IMR-90 (cell line): ENCODE results near the gene LIMCH1. TPM values are rescaled to one million over a fixed set of nuclear protein-coding genes. Genes with fewer than 3 reads are reported as not detected.

Experiments used
- ATAC-seq: fragments of 200-7000 bp; cut with Tn5 transposase; 2 replicates; pipeline ENCODE4 v1.9.1; 2020; ENCODE audit warnings: low read depth, mild to moderate bottlenecking, moderate library complexity
- BruUV-seq: library from RNA; stranded (reverse); fragments of 400-500 nt; replicated peaks from 2 replicates; lab custom pipeline; 2021; lab: Mats Ljungman, UMichigan
- CTCF ChIA-PET: fragments of 300-600 bp; formaldehyde crosslinking; extraction: SDS; loops from one replicate; lab custom pipeline; 2021; ENCODE audit warnings: antibody characterized with exemption; lab: Yijun Ruan, JAX
- POLR2A ChIA-PET: fragments of 300-600 bp; sonication (Branson Sonifier 250); formaldehyde crosslinking; loops from one replicate; lab custom pipeline; 2022; ENCODE audit warnings: antibody characterized with exemption; ENCODE audit not compliant: unreplicated experiment; lab: Charles Lee
- DNase-seq: peaks from one replicate; pipeline ENCODE4 v3.0.0; 2013
- H2AFZ ChIP-seq: replicated peaks from 2 replicates; pipeline ENCODE3; 2013; ENCODE audit warnings: low read length, mild to moderate bottlenecking; ENCODE audit not compliant: poor library complexity
- H2AK5ac ChIP-seq: 2 replicates; pipeline ENCODE4 v1.6.1; 2013; ENCODE audit warnings: low read depth, low read length, inconsistent platforms
- H2AK9ac ChIP-seq: replicated peaks from 2 replicates; pipeline ENCODE3; 2013; ENCODE audit warnings: mild to moderate bottlenecking, low read depth, low read length, moderate library complexity; ENCODE audit not compliant: poor library complexity
- H2BK120ac ChIP-seq: 2 replicates; pipeline ENCODE4 v1.6.1; 2013; ENCODE audit warnings: low read depth, low read length, inconsistent platforms
- H2BK15ac ChIP-seq: 3 replicates; pipeline ENCODE4 v1.6.1; 2013; ENCODE audit warnings: low read depth, low read length, inconsistent platforms
- H2BK20ac ChIP-seq: 2 replicates; pipeline ENCODE4 v1.6.1; 2013; ENCODE audit warnings: low read depth, mild to moderate bottlenecking, inconsistent platforms, low read length, moderate library complexity
- H2BK5ac ChIP-seq: 2 replicates; pipeline ENCODE4 v1.6.1; 2013; ENCODE audit warnings: mild to moderate bottlenecking, low read depth, low read length, inconsistent platforms; ENCODE audit not compliant: poor library complexity, severe bottlenecking
- H3K14ac ChIP-seq: replicated peaks from 2 replicates; pipeline ENCODE4 v1.6.1; 2013; ENCODE audit warnings: low read depth, low read length, inconsistent platforms
- H3K18ac ChIP-seq: 2 replicates; pipeline ENCODE4 v1.6.1; 2013; ENCODE audit warnings: low read depth, low read length, control low read depth
- H3K23ac ChIP-seq: 2 replicates; pipeline ENCODE4 v1.6.1; 2013; ENCODE audit warnings: low read depth, low read length, inconsistent platforms
- H3K27ac ChIP-seq: 2 replicates; pipeline ENCODE4 v1.5.1; 2013; ENCODE audit warnings: mild to moderate bottlenecking, control low read depth, low read length; ENCODE audit not compliant: insufficient read depth
- H3K27me3 ChIP-seq: 2 replicates; pipeline ENCODE4 v1.6.1; 2013; ENCODE audit warnings: low read length; ENCODE audit not compliant: control insufficient read depth, insufficient read depth
- H3K36me3 ChIP-seq: 2 replicates; pipeline ENCODE4 v1.6.1; 2013; ENCODE audit warnings: low read length, mixed read lengths; ENCODE audit not compliant: control insufficient read depth, insufficient read depth
- H3K4ac ChIP-seq: 2 replicates; pipeline ENCODE4 v1.6.1; 2013; ENCODE audit warnings: low read depth, low read length, inconsistent platforms
- H3K4me1 ChIP-seq: 2 replicates; pipeline ENCODE4 v1.6.1; 2013; ENCODE audit warnings: low read length, mixed read lengths; ENCODE audit not compliant: control insufficient read depth, insufficient read depth
- H3K4me2 ChIP-seq: 2 replicates; pipeline ENCODE4 v1.6.1; 2013; ENCODE audit warnings: low read depth, mild to moderate bottlenecking, control low read depth, low read length, moderate library complexity
- H3K4me3 ChIP-seq: 2 replicates; pipeline ENCODE4 v1.5.1; 2013; ENCODE audit warnings: low read depth, mild to moderate bottlenecking, control low read depth, low read length, moderate library complexity; ENCODE audit not compliant: insufficient read depth
- H3K56ac ChIP-seq: 2 replicates; pipeline ENCODE4 v1.6.1; 2013; ENCODE audit warnings: low read length, inconsistent platforms; ENCODE audit not compliant: insufficient read depth; ENCODE audit errors: extremely low read depth
- H3K79me1 ChIP-seq, 2 experiments: 2 replicates each; pipeline ENCODE4 v1.6.1; 2013; ENCODE audit warnings: low read length in 2 of 2, inconsistent platforms in 1 of 2, low read depth in 1 of 2
- H3K9ac ChIP-seq: 2 replicates; pipeline ENCODE4 v1.6.1; 2013; ENCODE audit warnings: low read depth, low read length, control low read depth
- H3K9me1 ChIP-seq: 2 replicates; pipeline ENCODE4 v1.6.1; 2013; ENCODE audit warnings: low read length, inconsistent platforms; ENCODE audit not compliant: insufficient read depth
- H3K9me3 ChIP-seq: 2 replicates; pipeline ENCODE4 v1.6.1; 2013; ENCODE audit warnings: low read length; ENCODE audit not compliant: control insufficient read depth, insufficient read depth
- H4K20me1 ChIP-seq: 2 replicates; pipeline ENCODE4 v1.6.1; 2013; ENCODE audit warnings: low read length, inconsistent platforms; ENCODE audit not compliant: insufficient read depth
- H4K5ac ChIP-seq: 2 replicates; pipeline ENCODE4 v1.6.1; 2013; ENCODE audit warnings: mild to moderate bottlenecking, low read depth, low read length, control low read depth
- H4K8ac ChIP-seq, 2 experiments: 2 replicates each; pipeline ENCODE4 v1.6.1; 2013; ENCODE audit warnings: low read depth in 2 of 2, low read length in 2 of 2, control low read depth in 1 of 2, inconsistent platforms in 1 of 2
- H4K91ac ChIP-seq: 2 replicates; pipeline ENCODE4 v1.6.1; 2013; ENCODE audit warnings: low read depth, low read length, inconsistent platforms; ENCODE audit not compliant: insufficient read depth
- CEBPB ChIP-seq: IDR thresholded peaks from 2 replicates; pipeline ENCODE4 v1.6.1; 2012; ENCODE audit warnings: low read depth, low read length, improper control_type of control experiment
- CHD1 ChIP-seq: IDR thresholded peaks from 2 replicates; pipeline ENCODE4 v1.6.1; 2012; ENCODE audit warnings: low read depth, low read length, improper control_type of control experiment
- FOS ChIP-seq: fragments of 150-350 bp; IDR thresholded peaks from 2 replicates; pipeline ENCODE4 v1.6.1; 2016; ENCODE audit warnings: low read depth, low read length
- MAFK ChIP-seq: IDR thresholded peaks from 2 replicates; pipeline ENCODE4 v1.6.1; 2012; ENCODE audit warnings: low read depth, low read length, improper control_type of control experiment
- MAZ ChIP-seq: IDR thresholded peaks from 2 replicates; pipeline ENCODE4 v1.6.1; 2012; ENCODE audit warnings: low read depth, mild to moderate bottlenecking, low read length, improper control_type of control experiment, moderate library complexity, borderline replicate concordance
- MXI1 ChIP-seq: IDR thresholded peaks from 2 replicates; pipeline ENCODE4 v1.6.1; 2012; ENCODE audit warnings: low read depth, mild to moderate bottlenecking, low read length, moderate library complexity, borderline replicate concordance
- NFE2L2 ChIP-seq: fragments of 150-350 bp; IDR thresholded peaks from 2 replicates; pipeline ENCODE4 v1.6.1; 2016; ENCODE audit warnings: low read depth, mild to moderate bottlenecking, low read length
- POLR2A ChIP-seq: IDR thresholded peaks from 2 replicates; pipeline ENCODE4 v1.6.1; 2012; ENCODE audit warnings: mild to moderate bottlenecking, low read depth, low read length
- RAD21 ChIP-seq: IDR thresholded peaks from 2 replicates; pipeline ENCODE4 v1.6.1; 2012; ENCODE audit warnings: low read length, improper control_type of control experiment
- SMC3 ChIP-seq: fragments of 150-350 bp; IDR thresholded peaks from 2 replicates; pipeline ENCODE4 v1.6.1; 2016; ENCODE audit warnings: low read depth, mild to moderate bottlenecking, antibody characterized with exemption, low read length, moderate library complexity
- dilution Hi-C: fragments of 300-500 bp; cut with HindIII; formaldehyde crosslinking; loops from one replicate; pipeline ENCODE4 v1.14.3; 2018; ENCODE audit warnings: low sequenced_read_pairs; ENCODE audit not compliant: unreplicated experiment
- in situ Hi-C: fragments of 300-500 bp; cut with MboI; formaldehyde crosslinking; loops from 3 replicates; pipeline ENCODE4 v1.14.3; 2019; ENCODE audit warnings: low sequenced_read_pairs, inconsistent platforms, mixed read lengths
- intact Hi-C: fragments of 100-400 bp; cut with micrococcal nuclease; formaldehyde crosslinking; loops from 2 replicates; pipeline ENCODE4 v1.10.0; 2022
- polyA plus RNA-seq, 3 experiments: library from polyadenylated mRNA; depleted of rRNA; stranded (reverse); fragments of >200 nt; gene quantifications; 2 replicates each; pipeline ENCODE4 v1.2.3, GENCODE V29; 2012; ENCODE audit warnings: low replicate concordance in 1 of 3
- total RNA-seq: library from RNA; depleted of rRNA; stranded (reverse); fragments of >200 nt; gene quantifications from 2 replicates; pipeline ENCODE4 v1.2.3, GENCODE V29; 2012
- TF ChIP-seq, protein P1 (sequence below): conservative IDR thresholded peaks from 2 replicates; pipeline ENCODE4 v1.5.1; 2012; ENCODE audit warnings: mild to moderate bottlenecking, low read depth, low read length, improper control_type of control experiment
- TF ChIP-seq, protein P2 (sequence below): fragments of 150-350 bp; IDR thresholded peaks from 2 replicates; pipeline ENCODE4 v1.6.1; 2017; ENCODE audit warnings: mild to moderate bottlenecking, antibody characterized with exemption, low read length, low read depth

The LIMCH1 gene
- total and polyA plus RNA-seq, 2 of the 4 experiments (the other 2 are of a cell fraction) = 0.89 to 2.9 TPM

DNA sequence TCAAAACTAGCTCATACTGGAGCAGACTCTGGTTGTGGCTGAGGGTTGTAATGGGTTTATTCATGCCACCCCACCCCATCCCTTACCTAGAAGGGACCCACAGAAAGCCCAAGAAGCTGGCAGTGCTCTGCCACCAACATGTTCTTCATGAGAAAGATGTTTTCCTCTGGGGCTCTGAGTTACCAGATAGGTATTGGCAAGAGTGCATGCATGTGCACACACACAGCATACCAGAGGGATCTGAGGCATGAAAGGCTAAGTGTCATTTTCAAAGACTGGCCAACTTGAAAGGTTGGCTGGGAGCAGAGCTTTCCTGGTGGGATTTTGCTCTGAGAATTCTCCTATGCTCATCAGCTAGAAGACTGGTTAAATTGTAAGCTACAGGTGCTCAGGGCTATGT lies 145.4 kb downstream of the LIMCH1 start:
- Histone ChIP-seq H3K27ac (no peak overlapping the region), H2BK20ac (no peak overlapping the region), H3K4me3 (no peak overlapping the region), H2AK9ac (no peak overlapping the region), H3K36me3 (no peaks in the 10 kb centered on the region; the same call in 1 of the 2 replicates), H4K20me1 (no peaks in the 10 kb centered on the region), H4K91ac (no peak overlapping the region), H3K27me3 (no peaks in the 10 kb centered on the region), H4K5ac (no peak overlapping the region), H2AK5ac (no peak overlapping the region), H4K8ac (no peak overlapping the region), H3K14ac (no peak overlapping the region), H2BK120ac (no peak overlapping the region), H2BK15ac (no peak overlapping the region), H3K4me2 (no peak overlapping the region), H3K23ac (no peak overlapping the region), H3K79me1 (no peaks in the 10 kb centered on the region), H2AFZ (no peak overlapping the region), H3K4me1 (no peaks in the 10 kb centered on the region), H3K9ac (no peak overlapping the region), H3K18ac (no peak overlapping the region), H3K56ac (no peak overlapping the region), H2BK5ac (no peak overlapping the region), H3K9me1 (no peaks in the 10 kb centered on the region), H3K4ac (no peak overlapping the region), H3K9me3 (no peaks in the 10 kb centered on the region)
- BruUV-seq = no TSS peak
- in situ Hi-C loops (no loop called here), intact Hi-C loops (no loop called here), dilution Hi-C loops (no loop called here)
- ATAC-seq (no peak), DNase-seq (no peak)
- CTCF ChIA-PET = interaction anchor here (0.8 to 1.3 kb wide), 3 partner anchors 22 to 387 kb away, joined by 3 to 6 read pairs (median 3); no protein-coding TSS in a partner anchor
- POLR2A ChIA-PET = no interaction called here
- TF ChIP-seq CHD1 (no peak), FOS (no peak), NFE2L2 (no peak), RAD21 (no peak), SMC3 (no peak), CEBPB (no peak), POLR2A (no peak), MAZ (no peak), MAFK (no peak), MXI1 (no peak)
- TF ChIP-seq, protein P1, sequence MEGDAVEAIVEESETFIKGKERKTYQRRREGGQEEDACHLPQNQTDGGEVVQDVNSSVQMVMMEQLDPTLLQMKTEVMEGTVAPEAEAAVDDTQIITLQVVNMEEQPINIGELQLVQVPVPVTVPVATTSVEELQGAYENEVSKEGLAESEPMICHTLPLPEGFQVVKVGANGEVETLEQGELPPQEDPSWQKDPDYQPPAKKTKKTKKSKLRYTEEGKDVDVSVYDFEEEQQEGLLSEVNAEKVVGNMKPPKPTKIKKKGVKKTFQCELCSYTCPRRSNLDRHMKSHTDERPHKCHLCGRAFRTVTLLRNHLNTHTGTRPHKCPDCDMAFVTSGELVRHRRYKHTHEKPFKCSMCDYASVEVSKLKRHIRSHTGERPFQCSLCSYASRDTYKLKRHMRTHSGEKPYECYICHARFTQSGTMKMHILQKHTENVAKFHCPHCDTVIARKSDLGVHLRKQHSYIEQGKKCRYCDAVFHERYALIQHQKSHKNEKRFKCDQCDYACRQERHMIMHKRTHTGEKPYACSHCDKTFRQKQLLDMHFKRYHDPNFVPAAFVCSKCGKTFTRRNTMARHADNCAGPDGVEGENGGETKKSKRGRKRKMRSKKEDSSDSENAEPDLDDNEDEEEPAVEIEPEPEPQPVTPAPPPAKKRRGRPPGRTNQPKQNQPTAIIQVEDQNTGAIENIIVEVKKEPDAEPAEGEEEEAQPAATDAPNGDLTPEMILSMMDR = no peak
- TF ChIP-seq, protein P2, sequence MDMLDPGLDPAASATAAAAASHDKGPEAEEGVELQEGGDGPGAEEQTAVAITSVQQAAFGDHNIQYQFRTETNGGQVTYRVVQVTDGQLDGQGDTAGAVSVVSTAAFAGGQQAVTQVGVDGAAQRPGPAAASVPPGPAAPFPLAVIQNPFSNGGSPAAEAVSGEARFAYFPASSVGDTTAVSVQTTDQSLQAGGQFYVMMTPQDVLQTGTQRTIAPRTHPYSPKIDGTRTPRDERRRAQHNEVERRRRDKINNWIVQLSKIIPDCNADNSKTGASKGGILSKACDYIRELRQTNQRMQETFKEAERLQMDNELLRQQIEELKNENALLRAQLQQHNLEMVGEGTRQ = no peak
